GM12878 (cell line): ENCODE results near the gene TRDN. TPM values are rescaled to one million over a fixed set of nuclear protein-coding genes. Genes with fewer than 3 reads are reported as not detected.

Experiments used
- ATAC-seq: fragments of 200-7000 bp; cut with Tn5 transposase; 3 replicates; pipeline ENCODE4 v1.9.1; 2020; ENCODE audit warnings: mild to moderate bottlenecking, moderate library complexity
- BruUV-seq: library from RNA; stranded (reverse); fragments of 400-500 nt; replicated peaks from 2 replicates; lab custom pipeline; 2021; lab: Mats Ljungman, UMichigan
- CTCF ChIA-PET: fragments of 300-600 bp; sonication (Branson Sonifier 250); formaldehyde crosslinking; extraction: SDS; loops from one replicate; lab custom pipeline; 2021; ENCODE audit warnings: inconsistent platforms; lab: Yijun Ruan, JAX
- POLR2A ChIA-PET: fragments of 350-600 bp; formaldehyde crosslinking; extraction: SDS; loops from one replicate; lab custom pipeline; 2021; ENCODE audit warnings: inconsistent platforms; lab: Charles Lee
- RAD21 ChIA-PET: fragments of 300-600 bp; sonication (Branson Sonifier 250); formaldehyde crosslinking; loops from one replicate; lab custom pipeline; 2023; ENCODE audit warnings: antibody characterized with exemption; ENCODE audit not compliant: unreplicated experiment; lab: Charles Lee
- SMC1A ChIA-PET: fragments of 300-600 bp; sonication (Branson Sonifier 250); formaldehyde crosslinking; loops from one replicate; lab custom pipeline; 2023; ENCODE audit not compliant: unreplicated experiment, uncharacterized antibody; lab: Charles Lee
- DNase-seq: peaks from one replicate; pipeline ENCODE4 v3.0.0-alpha.2; 2011; ENCODE audit warnings: low read depth, low spot score
- FAIRE-seq: peaks from 3 replicates; lab custom pipeline; 2011; peaks lifted over from hg19 to GRCh38; lab: Jason Lieb, UNC
- H2AFZ ChIP-seq: 2 replicates; pipeline ENCODE4 v1.6.0; 2011; ENCODE audit warnings: low read depth, low read length, control low read depth; ENCODE audit not compliant: control insufficient read depth
- H3K27ac ChIP-seq: 2 replicates; pipeline ENCODE4 v1.5.1; 2011; ENCODE audit warnings: control low read depth; ENCODE audit not compliant: control insufficient read depth, insufficient read depth
- H3K27me3 ChIP-seq, 2 experiments: replicated peaks in 1 of 2; 2 replicates each; pipeline versions ENCODE4 v1.6.0 to v1.6.1; 2011; ENCODE audit warnings: low read length in 1 of 2; ENCODE audit not compliant: control insufficient read depth in 2 of 2, insufficient read depth in 2 of 2
- H3K36me3 ChIP-seq, 2 experiments: 2 replicates each; pipeline ENCODE4 v1.5.1; 2011; ENCODE audit warnings: low read length in 1 of 2; ENCODE audit not compliant: control insufficient read depth in 2 of 2, insufficient read depth in 2 of 2
- H3K4me1 ChIP-seq: 2 replicates; pipeline ENCODE4 v1.6.1; 2011; ENCODE audit warnings: mild to moderate bottlenecking, low read length, moderate library complexity, mixed read lengths; ENCODE audit not compliant: control insufficient read depth, insufficient read depth
- H3K4me2 ChIP-seq: 2 replicates; pipeline ENCODE4 v1.6.0; 2011; ENCODE audit warnings: control low read depth; ENCODE audit not compliant: control insufficient read depth, insufficient read depth
- H3K4me3 ChIP-seq: fragments of 200-600 bp; sonication (generic); 2 replicates; pipeline ENCODE4 v1.5.1; 2016
- H3K79me2 ChIP-seq: 2 replicates; pipeline ENCODE4 v1.6.0; 2011; ENCODE audit warnings: low read length; ENCODE audit not compliant: control insufficient read depth, insufficient read depth
- H3K9ac ChIP-seq: 2 replicates; pipeline ENCODE4 v1.8.0; 2011; ENCODE audit warnings: low read length, control low read depth, mixed read lengths; ENCODE audit not compliant: control insufficient read depth, insufficient read depth
- H3K9me3 ChIP-seq: replicated peaks from 3 replicates; pipeline ENCODE4 v1.5.1; 2011; ENCODE audit warnings: mild to moderate bottlenecking, low read length; ENCODE audit not compliant: control insufficient read depth, insufficient read depth
- H4K20me1 ChIP-seq: 2 replicates; pipeline ENCODE4 v1.6.0; 2011; ENCODE audit not compliant: control insufficient read depth, insufficient read depth
- CREM ChIP-seq: IDR thresholded peaks from 2 replicates; pipeline ENCODE4 v1.6.1; 2014; ENCODE audit warnings: antibody characterized with exemption, low read depth
- CTCF ChIP-seq, 3 experiments: IDR thresholded peaks in 2 of 3; conservative IDR thresholded peaks in 1 of 3; 2 replicates each; pipeline ENCODE4 v1.5.1; 2011; ENCODE audit warnings: low read depth in 3 of 3, low read length in 3 of 3, mild to moderate bottlenecking in 3 of 3, control low read depth in 2 of 3, moderate library complexity in 2 of 3, inconsistent platforms in 1 of 3, mixed read lengths in 1 of 3; ENCODE audit not compliant: control insufficient read depth in 2 of 3, insufficient read depth in 1 of 3; ENCODE audit errors: extremely low read depth in 1 of 3
- NFYB ChIP-seq: IDR thresholded peaks from 2 replicates; pipeline ENCODE4 v1.6.1; 2011; ENCODE audit warnings: low read depth, mild to moderate bottlenecking, low read length, improper control_type of control experiment, moderate library complexity; ENCODE audit not compliant: insufficient read depth
- RAD21 ChIP-seq: IDR thresholded peaks from 2 replicates; pipeline ENCODE4 v1.6.1; 2011; ENCODE audit warnings: mild to moderate bottlenecking, low read depth, low read length, moderate library complexity; ENCODE audit not compliant: insufficient read depth
- ZBTB4 ChIP-seq: fragments of 450-650 bp; formaldehyde crosslinking; IDR thresholded peaks from 2 replicates; pipeline ENCODE4 v1.4.0; 2022; ENCODE audit warnings: mild to moderate bottlenecking, moderate library complexity
- WGBS: methylation state at CpG from one replicate; pipeline ENCODE4 v1.1.6; 2016; ENCODE audit warnings: low lambda C conversion rate; ENCODE audit not compliant: insufficient replicate concordance, insufficient coverage; ENCODE audit errors: missing lambda C conversion rate; 5-methylcytosine and 5-hydroxymethylcytosine counted together
- in situ Hi-C: fragments of 300-500 bp; cut with MboI; formaldehyde crosslinking; loops from 9 replicates; pipeline ENCODE4 v1.14.3; 2018; ENCODE audit warnings: mixed read lengths
- intact Hi-C: fragments of 100-400 bp; cut with micrococcal nuclease; formaldehyde crosslinking; loops from one replicate; pipeline ENCODE4 v1.14.2; 2022; ENCODE audit not compliant: unreplicated experiment
- polyA plus RNA-seq, 11 experiments: library from polyadenylated mRNA; depleted of rRNA in 4 of 11; unstranded in 6 of 11; stranded (reverse) in 5 of 11; fragments of >200 nt; fragmentation: Nextera tagmentation in 4 of 11; fragmentation: Illumina TruSeq in 1 of 11; extraction: Ambion mirVana in 4 of 11; extraction: Trizol in 1 of 11; gene quantifications; 1 replicate in 1 of 11; 2 replicates in 10 of 11; pipeline versions ENCODE4 v1.2.1 to v1.2.3, GENCODE V29; 2011 to 2016; ENCODE audit warnings: inconsistent platforms in 2 of 11, missing spikeins in 2 of 11, low read depth in 1 of 11
- total RNA-seq, 4 experiments: library from RNA; depleted of rRNA in 3 of 4; stranded (reverse); fragments of >200 nt in 3 of 4; fragmentation: Illumina TruSeq in 1 of 4; extraction: Trizol in 1 of 4; gene quantifications; 2 replicates each; pipeline versions ENCODE4 v1.2.1 to v1.2.3, GENCODE V29; 2013 to 2021

The TRDN gene
- total and polyA plus RNA-seq, 10 of the 15 experiments (the other 5 are each of a cell fraction or from before 2014, with no cell fraction given) = not detected

GRCh38 chr6:123420512-123420911 lies 216.2 kb downstream of the TRDN start:
- H3K4me2 ChIP-seq = no peak overlapping the region
- TF ChIP-seq CREM = no peak
- no peak for TF ChIP-seq RAD21
- no peak for TF ChIP-seq NFYB
- no peak for TF ChIP-seq ZBTB4 (CRISPR knock-in tag)
- TF ChIP-seq CTCF (IDR thresholded peaks at IDR 0.05 in 2 of 3, conservative IDR thresholded peaks at IDR 0.05 in 1 of 3; ENCODE audit: control insufficient read depth in 2 of 3, extremely low read depth in 1 of 3, insufficient read depth in 1 of 3, low read depth in 3 of 3, low read length in 3 of 3) = no peak
- TF ChIP-seq, all 136 proteins: peak for 0
- CTCF ChIA-PET = interaction anchor here (5.0 kb wide), 1 partner anchor 294 kb away, joined by 103 read pairs; no protein-coding TSS in a partner anchor
- Histone ChIP-seq H3K9me3 (no peaks in the 10 kb centered on the region), H3K36me3 (no peaks in the 10 kb centered on the region), H3K4me3 (no peak overlapping the region), H3K79me2 (no peaks in the 10 kb centered on the region), H3K27ac (no peak overlapping the region), H2AFZ (no peak overlapping the region), H3K9ac (no peak overlapping the region), H3K27me3 (no peaks in the 10 kb centered on the region), H4K20me1 (no peaks in the 10 kb centered on the region), H3K4me1 (no peaks in the 10 kb centered on the region)
- no TSS peak for BruUV-seq
- no peak for ATAC-seq
- no peak for FAIRE-seq
- intact Hi-C loops (no loop called here), in situ Hi-C loops (no loop called here)
- POLR2A ChIA-PET = no interaction called here
- WGBS = 32% methylated on average over 1 of the region's 1 CpG
- RAD21 ChIA-PET = interaction anchor here (1.5 kb wide), 1 partner anchor 295 kb away, joined by 5 read pairs; no protein-coding TSS in a partner anchor
- DNase-seq = no peak
- SMC1A ChIA-PET = interaction anchor here (0.6 to 5.8 kb wide), 2 partner anchors 295 to 1412 kb away, joined by 3 to 71 read pairs; no protein-coding TSS in a partner anchor
